ENCODE results near the gene KAZN.

The KAZN gene

DNA sequence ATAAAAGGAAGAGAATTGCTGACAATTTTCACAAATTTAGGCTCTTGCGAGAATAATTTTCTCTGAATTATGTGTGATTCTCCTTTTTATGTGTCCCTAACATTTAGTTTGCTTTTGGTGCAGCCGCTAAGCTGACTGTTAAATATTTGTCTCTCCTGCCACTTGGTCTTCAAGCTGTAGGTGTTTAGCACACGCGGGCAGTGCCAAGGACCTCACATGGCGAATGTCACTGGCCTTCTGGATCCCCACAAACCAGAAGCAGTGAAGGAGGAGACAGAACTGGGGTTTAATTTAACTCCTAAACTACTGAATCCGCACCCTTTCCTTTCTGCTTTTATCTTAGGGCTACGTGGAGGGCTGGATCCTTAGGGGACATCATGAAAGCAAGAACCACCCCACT lies 120.0 kb downstream of the KAZN start:
- ATAC-seq = no peak
- no peak for TF ChIP-seq ZFP30 (CRISPR knock-in tag; IDR thresholded peaks at IDR 0.05)
- TF ChIP-seq GLIS3 (CRISPR knock-in tag; IDR thresholded peaks at IDR 0.05) = no peak
- TF ChIP-seq, protein P1, sequence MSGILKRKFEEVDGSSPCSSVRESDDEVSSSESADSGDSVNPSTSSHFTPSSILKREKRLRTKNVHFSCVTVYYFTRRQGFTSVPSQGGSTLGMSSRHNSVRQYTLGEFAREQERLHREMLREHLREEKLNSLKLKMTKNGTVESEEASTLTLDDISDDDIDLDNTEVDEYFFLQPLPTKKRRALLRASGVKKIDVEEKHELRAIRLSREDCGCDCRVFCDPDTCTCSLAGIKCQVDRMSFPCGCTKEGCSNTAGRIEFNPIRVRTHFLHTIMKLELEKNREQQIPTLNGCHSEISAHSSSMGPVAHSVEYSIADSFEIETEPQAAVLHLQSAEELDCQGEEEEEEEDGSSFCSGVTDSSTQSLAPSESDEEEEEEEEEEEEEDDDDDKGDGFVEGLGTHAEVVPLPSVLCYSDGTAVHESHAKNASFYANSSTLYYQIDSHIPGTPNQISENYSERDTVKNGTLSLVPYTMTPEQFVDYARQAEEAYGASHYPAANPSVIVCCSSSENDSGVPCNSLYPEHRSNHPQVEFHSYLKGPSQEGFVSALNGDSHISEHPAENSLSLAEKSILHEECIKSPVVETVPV (CRISPR knock-in tag; IDR thresholded peaks at IDR 0.05) = no peak
- no peak for TF ChIP-seq ESRRG (CRISPR knock-in tag; IDR thresholded peaks at IDR 0.05)
- no peak for TF ChIP-seq TOX (CRISPR knock-in tag; IDR thresholded peaks at IDR 0.05; ENCODE audit: borderline replicate concordance)
- TF ChIP-seq SNAI2 (CRISPR knock-in tag; IDR thresholded peaks at IDR 0.05) = no peak
- no peak for TF ChIP-seq BACH2 (CRISPR knock-in tag; IDR thresholded peaks at IDR 0.05; ENCODE audit: borderline replicate concordance)
- no peak for TF ChIP-seq ZNF565 (CRISPR knock-in tag; conservative IDR thresholded peaks at IDR 0.05; ENCODE audit: low read depth)
- TF ChIP-seq, protein P2, sequence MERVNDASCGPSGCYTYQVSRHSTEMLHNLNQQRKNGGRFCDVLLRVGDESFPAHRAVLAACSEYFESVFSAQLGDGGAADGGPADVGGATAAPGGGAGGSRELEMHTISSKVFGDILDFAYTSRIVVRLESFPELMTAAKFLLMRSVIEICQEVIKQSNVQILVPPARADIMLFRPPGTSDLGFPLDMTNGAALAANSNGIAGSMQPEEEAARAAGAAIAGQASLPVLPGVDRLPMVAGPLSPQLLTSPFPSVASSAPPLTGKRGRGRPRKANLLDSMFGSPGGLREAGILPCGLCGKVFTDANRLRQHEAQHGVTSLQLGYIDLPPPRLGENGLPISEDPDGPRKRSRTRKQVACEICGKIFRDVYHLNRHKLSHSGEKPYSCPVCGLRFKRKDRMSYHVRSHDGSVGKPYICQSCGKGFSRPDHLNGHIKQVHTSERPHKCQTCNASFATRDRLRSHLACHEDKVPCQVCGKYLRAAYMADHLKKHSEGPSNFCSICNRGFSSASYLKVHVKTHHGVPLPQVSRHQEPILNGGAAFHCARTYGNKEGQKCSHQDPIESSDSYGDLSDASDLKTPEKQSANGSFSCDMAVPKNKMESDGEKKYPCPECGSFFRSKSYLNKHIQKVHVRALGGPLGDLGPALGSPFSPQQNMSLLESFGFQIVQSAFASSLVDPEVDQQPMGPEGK (CRISPR knock-in tag; IDR thresholded peaks at IDR 0.05; ENCODE audit: borderline replicate concordance) = no peak
- no peak for TF ChIP-seq ZC3H10 (CRISPR knock-in tag; IDR thresholded peaks at IDR 0.05)

DNA sequence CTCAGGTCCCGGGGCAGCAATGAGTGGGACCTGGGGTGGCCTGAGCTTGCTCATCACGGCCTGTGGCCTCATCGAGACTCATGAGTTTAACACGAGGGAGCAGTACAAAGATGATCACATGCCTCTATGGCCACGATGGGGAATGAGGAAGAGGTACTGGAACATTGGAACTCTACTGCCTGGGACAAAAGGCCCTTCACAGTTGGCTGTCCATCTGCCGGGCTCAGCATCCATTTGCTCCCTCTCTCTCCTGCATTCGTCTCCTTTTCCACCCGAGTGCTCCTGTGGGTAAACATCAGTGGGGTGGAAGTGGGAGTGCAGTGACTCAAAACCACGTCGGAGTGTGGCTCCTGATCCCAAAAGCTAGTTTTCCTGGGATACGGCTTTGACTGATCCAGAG lies 124.9 kb downstream of the KAZN start:
- no peak for ATAC-seq
- TF ChIP-seq OSR1 (CRISPR knock-in tag; IDR thresholded peaks at IDR 0.05) (no peak), BACH2 (CRISPR knock-in tag; IDR thresholded peaks at IDR 0.05; ENCODE audit: borderline replicate concordance) (no peak), ZC3H10 (CRISPR knock-in tag; IDR thresholded peaks at IDR 0.05) (no peak), SNAI2 (CRISPR knock-in tag; IDR thresholded peaks at IDR 0.05) (no peak), ZNF8 (CRISPR knock-in tag; IDR thresholded peaks at IDR 0.05) (no peak), ESRRG (CRISPR knock-in tag; IDR thresholded peaks at IDR 0.05) (no peak), TCF4 (CRISPR knock-in tag; IDR thresholded peaks at IDR 0.05; ENCODE audit: borderline replicate concordance) (no peak), CSDC2 (CRISPR knock-in tag; IDR thresholded peaks at IDR 0.05) (no peak)
- TF ChIP-seq, protein P1 (CRISPR knock-in tag; IDR thresholded peaks at IDR 0.05) = no peak

DNA sequence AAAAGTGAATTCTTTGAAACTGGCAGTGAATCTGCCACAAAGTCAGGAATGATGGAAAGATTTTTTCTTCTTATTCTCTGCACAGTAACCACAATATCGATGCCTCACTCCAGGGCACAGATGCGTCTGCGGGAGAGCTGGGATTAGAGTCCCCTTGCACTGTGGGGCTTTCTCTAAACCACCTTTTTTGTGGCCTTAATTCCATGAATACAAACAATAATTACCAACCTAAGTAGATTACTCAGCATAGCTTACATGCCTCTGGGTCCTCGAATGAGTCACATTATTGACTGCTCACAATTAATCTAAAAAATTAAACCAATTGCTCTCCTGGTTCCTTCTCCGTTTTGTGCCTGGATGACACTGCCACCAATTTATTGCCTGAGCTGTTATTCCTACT lies 125.8 kb downstream of the KAZN start:
- TF ChIP-seq ISL1 (CRISPR knock-in tag; IDR thresholded peaks at IDR 0.05) (no peak), RARB (CRISPR knock-in tag; IDR thresholded peaks at IDR 0.05) (no peak), ARNTL (CRISPR knock-in tag; IDR thresholded peaks at IDR 0.05; ENCODE audit: borderline replicate concordance, low read depth) (no peak), BACH2 (CRISPR knock-in tag; IDR thresholded peaks at IDR 0.05; ENCODE audit: borderline replicate concordance) (no peak), TCF4 (CRISPR knock-in tag; IDR thresholded peaks at IDR 0.05; ENCODE audit: borderline replicate concordance) (no peak), ZNF70 (CRISPR knock-in tag; IDR thresholded peaks at IDR 0.05) (no peak), TOX (CRISPR knock-in tag; IDR thresholded peaks at IDR 0.05; ENCODE audit: borderline replicate concordance) (no peak), ESRRG (CRISPR knock-in tag; IDR thresholded peaks at IDR 0.05) (no peak), CSDC2 (CRISPR knock-in tag; IDR thresholded peaks at IDR 0.05) (no peak), SNAI2 (CRISPR knock-in tag; IDR thresholded peaks at IDR 0.05) (no peak), OSR1 (CRISPR knock-in tag; IDR thresholded peaks at IDR 0.05) (no peak), ZFP30 (CRISPR knock-in tag; IDR thresholded peaks at IDR 0.05) (no peak)
- TF ChIP-seq, protein P2 (CRISPR knock-in tag; IDR thresholded peaks at IDR 0.05; ENCODE audit: borderline replicate concordance) = no peak
- no peak for ATAC-seq

DNA sequence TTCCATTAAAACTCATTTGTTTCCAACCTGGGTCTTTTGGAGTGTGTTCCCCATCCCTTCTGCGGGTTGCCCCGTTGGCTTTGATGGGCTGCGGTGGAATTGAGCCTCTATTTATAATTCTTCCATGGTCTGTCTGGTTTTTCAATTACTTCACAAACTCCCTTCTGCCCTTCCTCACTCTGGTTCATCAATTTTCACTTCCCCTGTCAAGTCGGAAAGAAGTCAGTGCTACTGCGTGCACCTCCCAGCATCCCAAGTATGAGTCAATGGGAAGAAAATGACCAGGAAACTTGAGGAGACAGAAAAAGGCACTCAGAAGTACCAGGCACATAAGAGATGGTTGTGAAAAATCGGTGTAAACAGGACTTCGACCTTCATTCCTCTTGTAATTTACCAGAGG lies 126.2 kb downstream of the KAZN start:
- ATAC-seq = no peak
- TF ChIP-seq, protein P1 (CRISPR knock-in tag; IDR thresholded peaks at IDR 0.05) = no peak
- TF ChIP-seq BACH2 (CRISPR knock-in tag; IDR thresholded peaks at IDR 0.05; ENCODE audit: borderline replicate concordance) = no peak
- TF ChIP-seq ZC3H10 (CRISPR knock-in tag; IDR thresholded peaks at IDR 0.05) = no peak
- TF ChIP-seq RARB (CRISPR knock-in tag; IDR thresholded peaks at IDR 0.05) = no peak
- no peak for TF ChIP-seq ZNF70 (CRISPR knock-in tag; IDR thresholded peaks at IDR 0.05)
- no peak for TF ChIP-seq ZNF8 (CRISPR knock-in tag; IDR thresholded peaks at IDR 0.05)
- TF ChIP-seq ESRRG (CRISPR knock-in tag; IDR thresholded peaks at IDR 0.05) = no peak
- no peak for TF ChIP-seq GLIS3 (CRISPR knock-in tag; IDR thresholded peaks at IDR 0.05)
- TF ChIP-seq CSDC2 (CRISPR knock-in tag; IDR thresholded peaks at IDR 0.05) = no peak
- TF ChIP-seq TOX (CRISPR knock-in tag; IDR thresholded peaks at IDR 0.05; ENCODE audit: borderline replicate concordance) = no peak
- no peak for TF ChIP-seq PPARA (CRISPR knock-in tag; IDR thresholded peaks at IDR 0.05; ENCODE audit: borderline replicate concordance)
- no peak for TF ChIP-seq ZFP3 (CRISPR knock-in tag; IDR thresholded peaks at IDR 0.05)
- no peak for TF ChIP-seq SNAI2 (CRISPR knock-in tag; IDR thresholded peaks at IDR 0.05)
- TF ChIP-seq, protein P3, sequence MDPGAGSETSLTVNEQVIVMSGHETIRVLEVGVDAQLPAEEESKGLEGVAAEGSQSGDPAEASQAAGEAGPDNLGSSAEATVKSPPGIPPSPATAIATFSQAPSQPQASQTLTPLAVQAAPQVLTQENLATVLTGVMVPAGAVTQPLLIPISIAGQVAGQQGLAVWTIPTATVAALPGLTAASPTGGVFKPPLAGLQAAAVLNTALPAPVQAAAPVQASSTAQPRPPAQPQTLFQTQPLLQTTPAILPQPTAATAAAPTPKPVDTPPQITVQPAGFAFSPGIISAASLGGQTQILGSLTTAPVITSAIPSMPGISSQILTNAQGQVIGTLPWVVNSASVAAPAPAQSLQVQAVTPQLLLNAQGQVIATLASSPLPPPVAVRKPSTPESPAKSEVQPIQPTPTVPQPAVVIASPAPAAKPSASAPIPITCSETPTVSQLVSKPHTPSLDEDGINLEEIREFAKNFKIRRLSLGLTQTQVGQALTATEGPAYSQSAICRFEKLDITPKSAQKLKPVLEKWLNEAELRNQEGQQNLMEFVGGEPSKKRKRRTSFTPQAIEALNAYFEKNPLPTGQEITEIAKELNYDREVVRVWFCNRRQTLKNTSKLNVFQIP (CRISPR knock-in tag; IDR thresholded peaks at IDR 0.05; ENCODE audit: borderline replicate concordance, low read depth) = no peak
- TF ChIP-seq OSR1 (CRISPR knock-in tag; IDR thresholded peaks at IDR 0.05) = no peak
- TF ChIP-seq, protein P2 (CRISPR knock-in tag; IDR thresholded peaks at IDR 0.05; ENCODE audit: borderline replicate concordance) = no peak
- no peak for TF ChIP-seq ZFP30 (CRISPR knock-in tag; IDR thresholded peaks at IDR 0.05)
